H9 (cell line): ENCODE measurements around the gene TUBA4A. TPM values are rescaled to one million over a fixed set of nuclear protein-coding genes. Genes with fewer than 3 reads are reported as not detected.

ENCODE experiments used
- DNase-seq: peaks from one replicate; pipeline ENCODE4 v3.0.0-alpha.2; 2017
- H2AFZ ChIP-seq: one replicate; pipeline ENCODE4 v1.6.1; 2013; ENCODE audit warnings: mild to moderate bottlenecking, low read length, control low read depth, moderate library complexity
- H2AK5ac ChIP-seq: 2 replicates; pipeline ENCODE4 v1.6.1; 2013; ENCODE audit warnings: low read length, control low read depth, mixed read lengths; ENCODE audit not compliant: insufficient read length
- H2BK120ac ChIP-seq: one replicate; pipeline ENCODE4 v1.6.1; 2013; ENCODE audit warnings: low read depth, mild to moderate bottlenecking, low read length, control low read depth, inconsistent platforms; ENCODE audit not compliant: poor library complexity, severe bottlenecking
- H2BK12ac ChIP-seq: 2 replicates; pipeline ENCODE4 v1.6.1; 2013; ENCODE audit warnings: low read length, control low read depth, mixed read lengths, low read depth; ENCODE audit not compliant: insufficient read length
- H2BK15ac ChIP-seq: 2 replicates; pipeline ENCODE4 v1.6.1; 2013; ENCODE audit warnings: low read depth, low read length, control low read depth
- H2BK20ac ChIP-seq: one replicate; pipeline ENCODE4 v1.6.1; 2013; ENCODE audit warnings: low read depth, mild to moderate bottlenecking, low read length, control low read depth, inconsistent platforms; ENCODE audit not compliant: poor library complexity, severe bottlenecking
- H2BK5ac ChIP-seq: 2 replicates; pipeline ENCODE4 v1.6.1; 2013; ENCODE audit warnings: low read length, control low read depth, mixed read lengths; ENCODE audit not compliant: insufficient read length
- H3K14ac ChIP-seq: 2 replicates; pipeline ENCODE4 v1.6.1; 2013; ENCODE audit warnings: low read length, control low read depth; ENCODE audit not compliant: insufficient read depth
- H3K18ac ChIP-seq: 2 replicates; pipeline ENCODE4 v1.6.1; 2013; ENCODE audit warnings: low read depth, mild to moderate bottlenecking, mixed read lengths, low read length, control low read depth; ENCODE audit not compliant: insufficient read length
- H3K23ac ChIP-seq: 2 replicates; pipeline ENCODE4 v1.6.1; 2013; ENCODE audit warnings: low read length, control low read depth, mixed read lengths, low read depth; ENCODE audit not compliant: insufficient read length
- H3K23me2 ChIP-seq: 2 replicates; pipeline ENCODE4 v1.6.1; 2013; ENCODE audit warnings: low read depth, mild to moderate bottlenecking, mixed read lengths, low read length, control low read depth; ENCODE audit not compliant: insufficient read length, poor library complexity, severe bottlenecking
- H3K27ac ChIP-seq: 2 replicates; pipeline ENCODE4 v1.5.1; 2013; ENCODE audit warnings: low read length, control low read depth, mixed read lengths, low read depth; ENCODE audit not compliant: insufficient read length
- H3K27me3 ChIP-seq: 2 replicates; pipeline ENCODE4 v1.6.1; 2013; ENCODE audit warnings: low read length, control low read depth, inconsistent platforms; ENCODE audit not compliant: insufficient read depth
- H3K4ac ChIP-seq: 2 replicates; pipeline ENCODE4 v1.6.1; 2013; ENCODE audit warnings: low read depth, mild to moderate bottlenecking, control low read depth, inconsistent platforms, low read length, moderate library complexity
- H3K4me1 ChIP-seq: 2 replicates; pipeline ENCODE4 v1.6.1; 2013; ENCODE audit warnings: low read length, control low read depth, inconsistent platforms; ENCODE audit not compliant: insufficient read depth
- H3K4me2 ChIP-seq: 2 replicates; pipeline ENCODE4 v1.6.1; 2013; ENCODE audit warnings: low read length, control low read depth, mixed read lengths; ENCODE audit not compliant: insufficient read length, insufficient read depth
- H3K56ac ChIP-seq: 2 replicates; pipeline ENCODE4 v1.6.1; 2013; ENCODE audit warnings: low read depth, mild to moderate bottlenecking, mixed read lengths, low read length, control low read depth; ENCODE audit not compliant: insufficient read length
- H3K79me1 ChIP-seq: 2 replicates; pipeline ENCODE4 v1.6.1; 2013; ENCODE audit warnings: low read depth, mild to moderate bottlenecking, moderate library complexity, low read length, control low read depth, inconsistent platforms; ENCODE audit not compliant: insufficient read depth, poor library complexity, severe bottlenecking
- H3K79me2 ChIP-seq: 2 replicates; pipeline ENCODE4 v1.6.1; 2013; ENCODE audit warnings: low read length, control low read depth, inconsistent platforms; ENCODE audit not compliant: insufficient read depth
- H3K9ac ChIP-seq: 2 replicates; pipeline ENCODE4 v1.6.1; 2013; ENCODE audit warnings: low read length, control low read depth, mixed read lengths; ENCODE audit not compliant: insufficient read length; ENCODE audit errors: extremely low read depth
- H3K9me3 ChIP-seq: one replicate; pipeline ENCODE4 v1.6.1; 2013; ENCODE audit warnings: low read depth, low read length, inconsistent platforms; ENCODE audit not compliant: control insufficient read depth
- H3T11ph ChIP-seq: one replicate; pipeline ENCODE4 v1.6.1; 2013; ENCODE audit warnings: mild to moderate bottlenecking, low read length, control low read depth, inconsistent platforms
- H4K20me1 ChIP-seq: one replicate; pipeline ENCODE4 v1.6.1; 2013; ENCODE audit not compliant: control insufficient read depth, insufficient read length, insufficient read depth
- H4K5ac ChIP-seq: 2 replicates; pipeline ENCODE4 v1.6.1; 2013; ENCODE audit warnings: low read depth, mild to moderate bottlenecking, mixed read lengths, low read length, control low read depth; ENCODE audit not compliant: insufficient read length
- H4K8ac ChIP-seq: replicated peaks from 2 replicates; pipeline ENCODE4 v1.6.1; 2013; ENCODE audit warnings: low read length, control low read depth, mixed read lengths, low read depth; ENCODE audit not compliant: insufficient read length
- H4K91ac ChIP-seq: 2 replicates; pipeline ENCODE4 v1.6.1; 2013; ENCODE audit warnings: low read depth, mild to moderate bottlenecking, moderate library complexity, mixed read lengths, low read length, control low read depth; ENCODE audit not compliant: insufficient read length
- H3K27ac Mint-ChIP-seq, 3 experiments: 2 replicates in 2 of 3; 3 replicates in 1 of 3; pipeline ENCODE4 v1.8.0; 2020 to 2021; ENCODE audit warnings: mixed read lengths in 3 of 3, mild to moderate bottlenecking in 1 of 3, moderate library complexity in 1 of 3
- H3K27me3 Mint-ChIP-seq: 2 replicates; pipeline ENCODE4 v1.8.0; 2021; ENCODE audit warnings: low read depth, mild to moderate bottlenecking, moderate library complexity, mixed read lengths
- H3K36me3 Mint-ChIP-seq, 3 experiments: 2 replicates in 2 of 3; 3 replicates in 1 of 3; pipeline ENCODE4 v1.8.0; 2020 to 2021; ENCODE audit warnings: low read depth in 3 of 3, mixed read lengths in 3 of 3; ENCODE audit not compliant: insufficient read depth in 1 of 3
- H3K4me1 Mint-ChIP-seq, 2 experiments: 2 replicates each; pipeline ENCODE4 v1.8.0; 2020; ENCODE audit warnings: mixed read lengths in 2 of 2
- H3K4me3 Mint-ChIP-seq, 2 experiments: 2 replicates in 1 of 2; 3 replicates in 1 of 2; pipeline ENCODE4 v1.8.0; 2020 to 2021; ENCODE audit warnings: mild to moderate bottlenecking in 2 of 2, mixed read lengths in 2 of 2, moderate library complexity in 1 of 2
- H3K9me3 Mint-ChIP-seq, 2 experiments: 2 replicates in 1 of 2; 3 replicates in 1 of 2; pipeline ENCODE4 v1.8.0; 2020; ENCODE audit warnings: mild to moderate bottlenecking in 2 of 2, mixed read lengths in 2 of 2, moderate library complexity in 1 of 2
- CTCF ChIP-seq: fragments of 200-600 bp; sonication (generic); conservative IDR thresholded peaks from 3 replicates; pipeline ENCODE4 v1.8.0; 2021; ENCODE audit warnings: antibody characterized with exemption, mild to moderate bottlenecking
- WGBS: extraction: QIAGEN DNeasy Blood & Tissue Kit; methylation state at CpG from one replicate; pipeline ENCODE4 v1.1.7; 2013; ENCODE audit warnings: missing lambda C conversion rate, low lambda C conversion rate, mixed read lengths; ENCODE audit not compliant: insufficient read length; ENCODE audit errors: extremely low coverage; 5-methylcytosine and 5-hydroxymethylcytosine counted together
- total RNA-seq: library from RNA; stranded (reverse); gene quantifications from 2 replicates; pipeline ENCODE4 v1.2.1, GENCODE V29; 2021

TUBA4A gene
- total RNA-seq, 1 experiment from 2014 or later, result 25.5 TPM

- no peak; the same call in 2 of the 3 replicates for TF ChIP-seq CTCF
- H4K91ac ChIP-seq, result no peak within 1 kb of the TSS
- Mint-ChIP-seq H3K9me3 (peaks cover 3% of the 10 kb centered on the region in 2 experiments; a peak in 3 of 5 replicates), H3K27me3 (peaks cover 10% of the 10 kb centered on the region), H3K4me1 (peaks cover 8 to 13% of the 10 kb centered on the region in 2 experiments), H3K4me3 (peak within 1 kb of the TSS; percentile 83 to 88), H3K27ac (peak within 1 kb of the TSS in 2 of 3 experiments; percentile 90 to 96; a peak in 4 of 7 replicates), H3K36me3 (peaks cover 4 to 40% (median 32%) of the 10 kb centered on the region in 3 experiments; a peak in 6 of 7 replicates)
- no peak within 1 kb of the TSS for H3K56ac ChIP-seq
- no peaks in the 10 kb centered on the region for H4K20me1 ChIP-seq
- H2BK5ac ChIP-seq, result no peak within 1 kb of the TSS
- no peak within 1 kb of the TSS for H3T11ph ChIP-seq
- H2BK20ac ChIP-seq, result no peak within 1 kb of the TSS
- no peak within 1 kb of the TSS for H3K27ac ChIP-seq
- H4K8ac ChIP-seq, result no peak within 1 kb of the TSS
- no CpG with 5 or more reads among the region's 76 CpGs for WGBS
- no peak within 1 kb of the TSS for H3K4ac ChIP-seq
- no peak within 1 kb of the TSS for H2BK12ac ChIP-seq
- H3K79me1 ChIP-seq, result no peaks in the 10 kb centered on the region
- H3K23me2 ChIP-seq, result peaks cover 4% of the 10 kb centered on the region
- H3K9ac ChIP-seq, result peak within 1 kb of the TSS; percentile 26
- peak; percentile 95 for DNase-seq
- no peaks in the 10 kb centered on the region for H3K4me1 ChIP-seq
- no peak within 1 kb of the TSS for H2BK15ac ChIP-seq
- H2AFZ ChIP-seq, result no peak within 1 kb of the TSS
- H3K23ac ChIP-seq, result no peak within 1 kb of the TSS
- H2BK120ac ChIP-seq, result no peak within 1 kb of the TSS
- H3K9me3 ChIP-seq, result no peaks in the 10 kb centered on the region
- H3K14ac ChIP-seq, result no peak within 1 kb of the TSS
- H3K18ac ChIP-seq, result no peak within 1 kb of the TSS
- no peak within 1 kb of the TSS for H4K5ac ChIP-seq
- H3K4me2 ChIP-seq, result peak within 1 kb of the TSS; percentile 87
- H3K27me3 ChIP-seq, result no peaks in the 10 kb centered on the region
- no peak within 1 kb of the TSS for H2AK5ac ChIP-seq
- no peaks in the 10 kb centered on the region for H3K79me2 ChIP-seq
Observed at GRCh38 chr2:219206328-219207133, 47.2 kb downstream of the TUBA4A start, which contains the start of gene ZFAND2B. ZFAND2B (plus strand) TSS chr2:219206782; CDS start chr2:219206988, 206 bp downstream.
